ENCODE data around the gene HDHD5. TPM values are rescaled to one million over a fixed set of nuclear protein-coding genes. Genes with fewer than 3 reads are reported as not detected.

HDHD5 gene
- total RNA-seq, 1 donor from 2014 or later, result 40.4 TPM

DNA sequence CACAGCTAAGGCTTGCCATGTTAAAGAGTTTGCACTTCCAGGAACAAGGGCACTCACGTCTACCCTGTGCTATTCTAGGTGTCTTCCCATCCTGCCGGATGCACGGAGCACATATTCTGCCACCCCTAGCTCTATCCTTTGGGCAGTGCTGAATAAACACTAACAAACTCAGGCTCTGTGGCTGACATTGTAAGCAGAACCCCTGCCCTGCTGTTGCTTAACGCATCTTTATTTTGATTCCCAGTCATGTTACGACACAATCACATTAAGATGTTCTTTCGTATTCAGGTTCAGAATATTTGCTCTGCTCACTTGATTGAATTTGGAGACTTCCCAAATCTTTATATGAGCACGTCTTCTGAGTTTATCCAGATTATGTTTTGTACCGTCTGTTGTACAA is 3.7 kb upstream of the HDHD5 start:
- DNase-seq (ENCODE audit: low spot score, unreplicated experiment), result no peak
- H3K27ac Mint-ChIP-seq, result no peak overlapping the region
- peaks cover 2% of the 10 kb centered on the region for H3K27me3 Mint-ChIP-seq
- peaks cover 7% of the 10 kb centered on the region for H3K4me1 Mint-ChIP-seq (ENCODE audit: low read depth)
- TF ChIP-seq, protein P1, sequence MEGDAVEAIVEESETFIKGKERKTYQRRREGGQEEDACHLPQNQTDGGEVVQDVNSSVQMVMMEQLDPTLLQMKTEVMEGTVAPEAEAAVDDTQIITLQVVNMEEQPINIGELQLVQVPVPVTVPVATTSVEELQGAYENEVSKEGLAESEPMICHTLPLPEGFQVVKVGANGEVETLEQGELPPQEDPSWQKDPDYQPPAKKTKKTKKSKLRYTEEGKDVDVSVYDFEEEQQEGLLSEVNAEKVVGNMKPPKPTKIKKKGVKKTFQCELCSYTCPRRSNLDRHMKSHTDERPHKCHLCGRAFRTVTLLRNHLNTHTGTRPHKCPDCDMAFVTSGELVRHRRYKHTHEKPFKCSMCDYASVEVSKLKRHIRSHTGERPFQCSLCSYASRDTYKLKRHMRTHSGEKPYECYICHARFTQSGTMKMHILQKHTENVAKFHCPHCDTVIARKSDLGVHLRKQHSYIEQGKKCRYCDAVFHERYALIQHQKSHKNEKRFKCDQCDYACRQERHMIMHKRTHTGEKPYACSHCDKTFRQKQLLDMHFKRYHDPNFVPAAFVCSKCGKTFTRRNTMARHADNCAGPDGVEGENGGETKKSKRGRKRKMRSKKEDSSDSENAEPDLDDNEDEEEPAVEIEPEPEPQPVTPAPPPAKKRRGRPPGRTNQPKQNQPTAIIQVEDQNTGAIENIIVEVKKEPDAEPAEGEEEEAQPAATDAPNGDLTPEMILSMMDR (IDR thresholded peaks at IDR 0.05; ENCODE audit: unreplicated experiment), result no peak
- H3K4me3 Mint-ChIP-seq (ENCODE audit: low read depth), result no peak overlapping the region
- no peaks in the 10 kb centered on the region for H3K36me3 Mint-ChIP-seq (ENCODE audit: insufficient read depth)
- no peaks in the 10 kb centered on the region for H3K9me3 Mint-ChIP-seq (ENCODE audit: low read depth)

DNA sequence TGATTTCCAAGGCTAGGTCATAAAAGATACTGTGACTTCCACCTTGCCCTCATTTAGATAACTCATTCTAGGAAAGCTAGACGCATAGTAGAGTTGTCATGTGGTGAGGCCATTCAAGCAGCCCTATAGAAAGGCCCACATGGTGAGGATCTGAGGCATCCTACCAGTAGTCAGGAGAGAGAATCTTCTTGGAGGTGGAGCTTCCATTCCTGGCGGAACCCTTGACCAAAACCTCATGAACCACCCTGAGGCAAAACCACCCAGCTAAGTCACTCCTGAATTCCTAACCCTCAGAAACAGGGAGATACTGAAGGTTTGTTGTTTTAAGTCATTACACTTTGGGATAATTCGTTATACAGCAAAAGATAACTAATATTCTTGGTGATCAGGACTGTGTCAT is 2.9 kb upstream of the HDHD5 start:
- peaks cover 7% of the 10 kb centered on the region for H3K4me1 Mint-ChIP-seq (ENCODE audit: low read depth)
- H3K9me3 Mint-ChIP-seq (ENCODE audit: low read depth), result no peaks in the 10 kb centered on the region
- no peak overlapping the region for H3K27ac Mint-ChIP-seq
- no peak for DNase-seq (ENCODE audit: low spot score, unreplicated experiment)
- no peaks in the 10 kb centered on the region for H3K27me3 Mint-ChIP-seq
- no peaks in the 10 kb centered on the region for H3K36me3 Mint-ChIP-seq (ENCODE audit: insufficient read depth)
- TF ChIP-seq, protein P1 (IDR thresholded peaks at IDR 0.05; ENCODE audit: unreplicated experiment), result no peak
- no peak overlapping the region for H3K4me3 Mint-ChIP-seq (ENCODE audit: low read depth)

DNA sequence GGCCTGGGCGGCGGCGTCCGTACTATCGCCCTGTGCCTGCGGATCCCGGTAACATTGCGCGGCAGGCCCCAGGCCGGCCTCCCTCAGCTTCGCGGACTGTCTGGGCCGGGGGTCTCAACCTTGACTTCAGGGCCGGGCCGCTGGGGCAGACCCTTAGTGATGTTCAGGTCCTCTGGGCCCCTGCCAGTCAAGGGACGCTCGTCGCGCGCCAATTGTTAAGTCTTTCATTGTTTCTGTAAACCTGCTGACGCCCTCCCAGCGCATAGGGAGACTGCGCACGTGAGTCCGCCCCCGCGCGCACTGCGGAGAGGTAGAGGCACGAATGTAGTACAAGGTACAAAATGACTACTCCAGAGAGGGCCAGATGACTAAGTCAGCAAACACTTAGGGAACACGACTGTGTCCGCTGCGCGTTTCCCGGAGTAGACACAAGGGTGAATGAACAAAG is 451 bp upstream of the HDHD5 start:
- Mint-ChIP-seq H3K4me1 (ENCODE audit: low read depth) (peaks cover 7% of the 10 kb centered on the region), H3K27me3 (no peaks in the 10 kb centered on the region), H3K9me3 (ENCODE audit: low read depth) (no peaks in the 10 kb centered on the region), H3K27ac (peak overlapping the region; percentile 97), H3K36me3 (ENCODE audit: insufficient read depth) (peaks cover 1% of the 10 kb centered on the region), H3K4me3 (ENCODE audit: low read depth) (peak overlapping the region; percentile 90)
- TF ChIP-seq, protein P1 (IDR thresholded peaks at IDR 0.05; ENCODE audit: unreplicated experiment), result no peak
- DNase-seq (ENCODE audit: low spot score, unreplicated experiment), result no peak

DNA sequence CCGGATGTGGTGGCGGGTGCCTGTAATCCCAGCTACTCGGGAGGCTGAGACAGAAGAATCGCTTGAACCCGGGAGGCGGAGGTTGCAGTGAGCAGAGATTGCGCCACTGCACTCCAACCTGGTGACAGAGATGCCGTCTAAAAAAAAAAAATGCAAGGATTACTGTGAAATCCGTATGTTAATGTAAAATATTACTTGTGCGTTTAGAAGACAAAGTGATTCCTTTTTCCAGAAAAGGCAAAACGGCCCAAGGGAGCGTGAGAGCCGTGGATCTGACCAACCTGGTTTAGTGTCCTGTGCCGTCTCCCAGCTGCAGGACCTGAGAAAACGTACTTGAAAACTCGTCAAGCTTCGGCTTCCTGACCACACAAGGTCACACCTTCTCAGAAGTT is 905 bp downstream of the HDHD5 start:
- peak overlapping the region; percentile 94 for H3K27ac Mint-ChIP-seq
- H3K27me3 Mint-ChIP-seq, result no peaks in the 10 kb centered on the region

DNA sequence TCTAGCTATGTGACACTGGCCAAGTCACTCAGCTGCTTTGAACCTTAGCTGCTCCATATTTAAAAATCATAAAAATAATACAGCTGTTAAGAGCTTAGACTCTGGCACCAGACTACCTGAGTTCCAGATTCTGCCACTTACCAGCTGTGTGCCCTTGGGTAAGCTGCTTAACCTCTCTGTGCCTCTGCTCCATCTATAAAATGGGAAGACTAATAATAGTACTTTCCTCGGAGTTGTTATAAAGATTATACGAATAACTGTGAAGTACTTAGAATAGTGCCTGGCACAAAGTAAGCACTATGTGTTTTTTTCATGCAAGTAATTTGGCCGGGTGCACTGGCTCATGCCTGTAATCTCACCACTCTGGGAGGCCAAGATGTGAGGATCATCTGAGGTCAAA is 1.4 kb downstream of the HDHD5 start:
- TF ChIP-seq, protein P1 (IDR thresholded peaks at IDR 0.05; ENCODE audit: unreplicated experiment), result no peak
- Mint-ChIP-seq H3K36me3 (ENCODE audit: insufficient read depth) (peaks cover 1% of the 10 kb centered on the region), H3K9me3 (ENCODE audit: low read depth) (no peaks in the 10 kb centered on the region), H3K27me3 (no peaks in the 10 kb centered on the region), H3K27ac (no peak overlapping the region), H3K4me3 (ENCODE audit: low read depth) (peak overlapping the region; percentile 82), H3K4me1 (ENCODE audit: low read depth) (peaks cover 7% of the 10 kb centered on the region)
- DNase-seq (ENCODE audit: low spot score, unreplicated experiment), result no peak

More for the DNA sequence above, 905 bp downstream of the HDHD5 start:
- TF ChIP-seq, protein P1 (IDR thresholded peaks at IDR 0.05; ENCODE audit: unreplicated experiment), result no peak
- no peaks in the 10 kb centered on the region for H3K9me3 Mint-ChIP-seq (ENCODE audit: low read depth)
- peak overlapping the region; percentile 82 for H3K4me3 Mint-ChIP-seq (ENCODE audit: low read depth)
- H3K36me3 Mint-ChIP-seq (ENCODE audit: insufficient read depth), result peaks cover 1% of the 10 kb centered on the region
- peaks cover 7% of the 10 kb centered on the region for H3K4me1 Mint-ChIP-seq (ENCODE audit: low read depth)
- no peak for DNase-seq (ENCODE audit: low spot score, unreplicated experiment)
